Stimulated activated CD4-positive, alpha-beta T cell treated with anti-CD3 and anti-CD28 coated beads, Interleukin-4, amount 100 ng/mL, for 24 hours (primary cell): ENCODE measurements around the gene DIO3.
"Not testable (repeated sequence)": the region's sequence is repeated elsewhere in the genome, so short reads cannot be mapped to it uniquely, and the experiment has no call there.

Source experiments
- DNase-seq: peaks from one replicate; pipeline ENCODE4 v3.0.0-alpha.2; 2020

Gene DIO3

DNA sequence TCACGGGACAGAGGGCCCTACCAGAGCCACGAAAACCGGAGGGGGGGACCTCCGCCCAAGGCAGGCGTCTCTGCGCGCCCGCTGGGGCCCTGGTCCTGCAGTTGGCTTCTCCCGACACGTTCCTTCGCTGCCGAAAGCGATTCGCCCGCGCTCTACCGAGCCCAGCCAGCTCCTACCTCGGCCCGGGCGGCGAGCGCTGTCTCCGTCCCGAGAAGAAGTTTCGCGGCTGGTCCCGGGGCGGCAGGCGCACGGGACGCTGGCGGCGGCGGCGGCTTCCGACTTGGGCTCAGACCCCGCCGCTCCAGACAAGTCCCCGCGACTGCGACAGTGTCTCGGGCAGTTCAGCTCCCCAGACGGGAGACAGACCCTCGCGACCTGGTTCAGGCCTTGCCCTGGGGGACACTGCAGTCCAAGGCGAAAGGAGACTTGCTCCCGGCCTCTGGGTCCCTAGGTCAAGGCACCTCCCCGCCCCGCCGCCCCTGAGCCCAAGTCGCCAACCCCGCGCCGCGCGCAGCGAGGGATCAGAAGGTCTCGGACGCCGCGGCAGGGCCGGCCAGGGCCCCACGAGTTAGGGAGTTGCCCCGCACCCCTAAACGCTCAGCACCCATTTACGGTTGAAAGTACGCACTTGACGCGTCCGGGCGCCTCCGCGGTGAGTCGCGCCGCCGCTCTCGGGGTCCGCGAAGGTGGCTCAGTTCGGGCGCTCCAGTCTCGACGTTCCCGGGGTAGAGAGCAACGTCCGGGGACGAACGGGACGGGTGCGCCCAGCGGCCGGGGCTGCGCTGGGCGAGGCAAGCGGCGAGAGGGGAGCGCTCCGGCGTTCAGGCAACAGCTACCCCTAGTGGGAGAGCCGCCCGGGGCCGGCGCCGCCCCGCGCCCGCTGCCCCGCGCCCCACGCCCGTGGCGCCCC lies 1.4 kb upstream of the DIO3 start:
- no peak for DNase-seq

DNA sequence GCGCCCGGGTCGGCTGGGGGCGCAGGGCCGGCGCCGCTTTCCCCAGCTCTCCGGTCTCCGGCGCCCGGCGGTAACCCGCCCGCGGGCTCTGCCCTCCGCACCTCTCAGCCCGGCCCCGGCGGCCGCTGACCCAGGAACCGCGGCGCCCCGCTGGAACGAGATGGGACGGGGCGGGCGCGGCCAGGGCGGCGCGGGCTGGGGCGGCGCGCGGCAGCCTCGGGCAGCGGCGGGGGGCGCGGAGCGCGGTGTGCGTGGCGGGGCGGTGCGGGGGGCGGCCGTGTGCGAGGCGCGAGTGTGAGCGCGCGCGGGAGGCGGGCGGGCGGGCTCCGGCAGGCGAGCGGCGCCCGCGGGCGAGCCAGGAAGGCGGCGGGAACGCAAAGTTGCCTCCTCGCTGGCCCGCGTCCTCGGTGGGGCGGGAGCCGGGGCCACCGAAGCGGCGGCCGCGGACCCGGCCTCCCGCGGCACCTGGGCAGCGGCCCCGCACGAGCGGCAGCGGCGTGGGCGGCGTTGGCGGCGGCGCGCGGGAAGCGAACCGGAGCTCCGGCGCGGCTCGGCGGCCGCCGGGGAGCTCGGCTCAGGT lies 671 bp upstream of the DIO3 start:
- no peak for DNase-seq

DNA sequence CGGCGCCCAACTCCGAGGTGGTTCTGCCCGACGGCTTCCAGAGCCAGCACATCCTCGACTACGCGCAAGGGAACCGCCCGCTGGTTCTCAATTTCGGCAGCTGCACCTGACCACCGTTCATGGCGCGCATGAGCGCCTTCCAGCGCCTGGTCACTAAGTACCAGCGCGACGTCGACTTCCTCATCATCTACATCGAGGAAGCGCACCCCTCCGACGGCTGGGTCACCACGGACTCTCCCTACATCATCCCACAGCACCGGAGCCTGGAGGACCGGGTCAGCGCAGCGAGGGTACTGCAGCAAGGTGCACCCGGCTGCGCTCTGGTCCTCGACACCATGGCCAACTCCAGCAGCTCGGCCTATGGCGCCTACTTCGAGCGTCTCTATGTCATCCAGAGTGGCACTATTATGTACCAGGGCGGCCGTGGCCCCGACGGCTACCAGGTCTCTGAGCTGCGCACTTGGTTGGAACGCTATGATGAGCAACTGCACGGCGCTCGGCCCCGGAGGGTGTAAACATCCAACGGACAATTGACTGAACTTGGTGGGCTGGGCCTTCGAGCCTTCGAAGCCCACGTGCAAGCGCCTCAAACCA lies 699 bp downstream of the DIO3 start:
- DNase-seq, result no peak

DNA sequence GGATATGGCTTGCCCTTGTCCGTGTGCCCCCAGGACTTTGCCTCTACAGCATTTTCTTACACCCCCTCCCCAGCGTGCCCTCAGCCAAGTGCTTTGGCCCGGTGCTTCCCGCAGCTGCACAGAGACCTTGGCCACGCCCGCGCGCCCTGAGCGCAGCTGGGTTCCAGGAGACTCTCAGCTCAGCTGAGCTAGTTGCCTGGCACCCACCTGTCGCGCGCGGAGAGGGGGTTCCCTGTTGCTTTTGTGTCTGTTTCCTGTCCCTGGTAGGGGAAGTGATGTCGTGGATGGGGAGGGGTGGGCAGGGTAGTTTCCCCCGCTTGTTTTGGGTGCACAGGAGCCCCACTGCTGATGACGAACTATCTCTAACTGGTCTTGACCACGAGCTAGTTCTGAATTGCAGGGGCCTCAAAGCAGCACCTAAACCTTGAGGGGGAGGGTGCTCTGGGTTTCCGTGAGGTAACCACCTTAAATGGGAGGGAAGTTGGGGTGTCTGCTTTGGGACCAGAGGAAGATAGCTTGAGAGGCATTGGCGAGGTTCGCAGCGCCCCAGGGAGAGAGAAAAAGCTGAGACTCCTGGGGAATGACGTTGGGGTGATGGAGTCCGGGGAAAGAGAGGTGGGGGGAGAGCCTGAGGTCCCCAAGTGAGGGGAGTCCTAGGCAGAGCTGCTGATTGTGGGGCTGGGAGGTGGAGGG lies 1.5 kb downstream of the DIO3 start:
- no peak for DNase-seq

DNA sequence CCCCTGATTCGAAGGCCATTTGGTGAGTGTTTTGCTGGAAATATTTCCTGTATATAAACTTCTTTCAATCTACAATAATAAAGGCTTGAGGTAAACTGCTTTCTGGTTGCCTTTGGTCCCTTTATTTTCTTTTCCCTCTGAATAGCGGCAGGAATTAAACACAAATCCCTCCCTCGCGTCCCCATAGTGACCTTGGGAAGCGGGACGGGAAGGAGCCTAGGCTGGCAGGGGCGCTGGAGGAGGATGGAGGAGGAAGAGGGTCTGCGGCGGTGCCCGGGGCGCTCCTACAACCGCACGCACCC lies 2.0 kb downstream of the DIO3 start:
- no peak for DNase-seq

DNA sequence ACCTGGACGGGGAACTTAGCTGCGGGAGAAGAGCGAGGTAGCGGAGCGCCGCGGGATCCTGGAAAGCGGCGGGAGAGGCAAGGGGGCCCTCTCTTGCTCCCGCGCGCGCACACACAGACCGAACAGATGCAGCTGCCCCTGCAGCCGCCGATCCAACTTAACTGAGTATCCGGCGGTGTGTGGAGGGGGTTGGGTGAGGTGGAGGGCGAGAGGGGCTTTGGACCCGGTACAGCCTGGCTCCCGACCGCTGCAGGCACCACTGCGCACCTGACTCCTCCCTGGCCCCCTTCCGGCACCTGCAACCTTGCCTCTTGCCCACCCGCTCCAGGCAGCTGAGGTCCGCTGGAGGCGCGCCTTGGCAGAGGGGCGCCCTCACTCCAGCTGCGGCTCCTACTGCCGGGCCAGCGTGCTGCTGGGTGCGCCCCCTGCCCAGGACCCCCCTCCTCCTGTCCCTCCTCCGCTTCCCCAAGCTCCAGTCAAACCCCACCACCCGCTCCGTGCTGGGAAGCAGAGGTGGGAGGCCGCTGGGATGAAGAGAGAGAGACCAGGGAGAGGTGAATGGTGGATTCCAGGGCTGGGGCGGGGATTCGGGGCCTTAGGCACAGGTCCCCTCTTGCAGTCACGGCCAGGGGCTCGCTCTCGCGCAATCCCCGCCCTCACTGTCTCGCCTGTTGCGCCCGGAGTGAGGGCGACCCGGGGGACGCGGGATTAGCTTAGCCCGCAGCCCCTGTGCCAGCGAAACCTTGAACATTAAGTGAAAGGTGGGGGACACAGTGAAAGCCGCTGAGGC lies 2.6 kb downstream of the DIO3 start:
- no peak for DNase-seq

DNA sequence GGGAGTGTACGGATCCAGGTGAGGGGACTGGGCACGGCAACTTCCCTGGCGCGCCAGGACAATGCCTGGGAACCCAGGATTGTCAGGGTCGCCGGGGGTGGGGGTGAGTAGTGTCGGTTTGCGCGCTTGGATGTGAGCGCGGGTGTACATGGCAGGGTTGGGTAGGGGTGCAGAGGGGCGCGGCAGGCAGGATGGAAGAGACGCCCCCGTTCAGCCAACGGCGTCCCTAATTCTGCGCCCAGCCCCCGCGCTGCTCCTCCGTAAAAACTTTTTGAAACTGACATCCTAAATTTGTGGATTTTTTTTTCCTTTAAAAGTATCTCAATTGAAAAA lies 3.1 kb downstream of the DIO3 start:
- DNase-seq, result no peak

DNA sequence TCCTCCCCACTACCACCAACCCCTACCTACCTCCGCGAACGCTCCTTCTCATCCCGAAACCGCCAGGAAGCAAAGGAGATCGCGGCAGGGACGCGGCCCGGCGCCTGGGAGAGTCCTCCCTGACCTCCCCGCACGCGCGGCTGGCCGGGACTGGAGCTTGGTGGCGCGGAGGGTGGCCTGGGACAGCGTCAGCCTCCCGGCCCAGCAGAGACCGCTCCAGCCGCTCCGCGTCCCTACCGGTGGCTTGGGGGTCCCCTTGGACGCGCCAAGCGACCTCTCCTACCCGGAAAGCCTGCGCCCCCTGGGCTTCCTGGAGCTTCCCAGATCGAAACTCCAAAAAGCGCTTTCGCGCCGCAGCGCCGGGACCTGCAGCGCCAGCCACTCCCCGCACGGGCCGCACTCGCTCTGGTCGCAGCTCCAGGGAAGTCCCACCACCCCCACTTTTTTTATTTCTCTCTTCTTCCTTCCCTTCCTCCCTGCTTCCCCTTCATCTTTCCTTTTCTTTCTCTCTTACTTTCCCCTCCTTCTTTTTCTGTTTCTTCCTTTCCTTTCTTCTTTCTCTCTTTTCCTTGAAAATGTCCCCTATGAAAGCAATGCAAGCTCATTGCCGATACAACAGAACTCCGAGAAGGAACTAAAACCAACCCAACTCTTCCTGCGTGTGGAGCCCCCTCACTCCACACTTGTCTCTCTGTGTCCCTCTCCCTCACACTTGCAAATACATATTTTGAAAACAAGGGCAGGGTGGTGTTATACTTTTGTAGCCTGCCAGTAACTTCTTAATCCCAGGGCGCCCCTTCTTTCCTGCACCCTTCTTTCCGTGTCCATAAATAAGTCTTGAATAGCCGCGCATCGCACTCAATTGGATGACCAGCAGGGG lies 3.8 kb downstream of the DIO3 start:
- no peak for DNase-seq

DNA sequence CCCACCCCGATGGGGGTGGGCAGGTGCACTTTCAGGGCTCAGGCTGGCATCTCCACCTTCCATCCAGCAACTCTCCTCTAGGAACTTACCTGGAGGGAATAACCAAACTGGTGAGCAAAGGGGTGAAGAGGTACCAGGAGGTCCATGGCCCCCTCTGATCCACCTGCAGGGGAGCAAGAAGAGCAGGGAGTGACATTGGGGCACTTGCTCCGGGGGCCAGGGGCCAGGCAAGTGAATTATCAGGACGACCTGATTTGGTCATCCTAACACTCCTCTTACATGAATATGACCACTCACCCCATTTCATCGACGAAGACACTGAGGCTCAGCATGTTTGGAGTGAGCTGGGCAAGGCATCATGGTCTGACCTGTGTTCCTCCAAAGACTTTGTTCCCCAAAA lies 6.0 kb downstream of the DIO3 start:
- no peak for DNase-seq

DNA sequence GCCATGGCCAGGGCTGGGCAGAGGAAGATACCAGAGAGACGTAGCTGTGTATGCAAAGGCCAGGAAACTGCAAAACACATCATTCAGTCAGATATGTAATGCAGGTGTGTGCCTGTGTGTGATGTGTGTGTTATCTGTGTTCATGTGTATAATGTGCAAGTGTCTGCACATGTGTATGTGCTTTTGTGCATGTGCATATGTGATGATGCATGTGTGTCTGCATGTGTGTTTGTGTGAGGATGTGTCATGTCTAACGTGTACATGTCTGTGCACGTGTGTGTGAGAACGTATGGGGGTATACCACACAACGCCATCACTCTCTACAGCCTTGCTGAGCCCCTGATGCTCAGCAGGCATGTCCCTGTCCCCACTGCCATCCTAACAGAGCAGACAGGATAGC lies 9.7 kb downstream of the DIO3 start:
- no peak for DNase-seq

DNA sequence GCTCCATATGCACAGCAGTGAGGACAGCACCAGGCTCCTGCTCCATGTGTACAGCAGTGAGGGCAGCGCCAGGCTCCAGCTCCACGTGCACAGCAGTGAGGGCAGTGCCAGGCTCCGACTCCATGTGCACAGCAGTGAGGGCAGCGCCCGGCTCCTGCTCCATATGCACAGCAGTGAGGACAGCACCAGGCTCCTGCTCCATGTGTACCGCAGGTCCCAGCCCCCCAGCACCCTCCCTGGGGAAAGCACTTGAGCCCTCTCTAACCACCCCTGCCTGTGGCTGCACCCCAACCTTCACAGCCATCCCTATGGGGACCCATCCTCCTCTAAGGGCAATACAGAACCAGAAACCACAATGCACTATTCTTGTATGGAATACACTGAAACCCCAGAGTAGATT lies 11.2 kb downstream of the DIO3 start:
- DNase-seq, result not testable (repeated sequence)

DNA sequence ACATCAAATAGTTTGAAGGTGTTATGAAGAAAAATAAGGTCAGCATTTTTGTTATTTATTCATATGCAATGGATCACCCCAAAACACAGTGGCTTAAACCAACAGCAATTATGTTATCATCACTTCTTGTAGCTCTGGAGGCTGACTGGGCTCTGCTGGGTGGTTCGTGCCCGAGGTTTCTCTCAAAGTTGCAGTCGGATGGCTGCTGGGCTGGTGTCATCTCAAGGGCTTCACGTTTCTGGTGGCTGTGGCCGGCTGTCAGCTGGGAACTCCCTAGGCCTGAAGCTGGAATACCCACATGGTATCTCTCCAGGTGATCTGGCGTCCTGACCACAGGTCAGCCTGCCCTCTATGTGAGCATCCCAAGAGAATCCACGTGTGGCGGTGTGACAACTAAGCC lies 12.0 kb downstream of the DIO3 start:
- DNase-seq, result no peak

DNA sequence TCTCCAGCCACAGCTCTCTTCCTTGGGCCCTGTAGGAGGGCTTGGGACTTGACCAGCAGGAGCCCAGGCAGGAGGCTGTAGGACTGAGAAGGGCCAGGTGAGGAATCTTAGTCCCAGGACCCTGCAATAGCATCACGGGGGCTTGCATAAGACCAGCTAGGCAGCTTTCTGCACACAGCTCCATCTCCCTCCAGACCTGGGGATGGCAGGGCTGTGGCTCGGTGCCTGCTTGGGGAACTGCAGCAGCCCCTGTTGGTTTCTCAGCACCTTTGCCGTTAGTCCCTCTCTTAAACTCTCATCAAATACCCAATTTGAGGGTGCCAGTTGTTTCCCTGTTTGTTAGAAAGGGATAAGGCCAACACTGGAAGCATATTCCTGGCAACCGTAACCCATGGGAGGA lies 14.3 kb downstream of the DIO3 start:
- no peak for DNase-seq

DNA sequence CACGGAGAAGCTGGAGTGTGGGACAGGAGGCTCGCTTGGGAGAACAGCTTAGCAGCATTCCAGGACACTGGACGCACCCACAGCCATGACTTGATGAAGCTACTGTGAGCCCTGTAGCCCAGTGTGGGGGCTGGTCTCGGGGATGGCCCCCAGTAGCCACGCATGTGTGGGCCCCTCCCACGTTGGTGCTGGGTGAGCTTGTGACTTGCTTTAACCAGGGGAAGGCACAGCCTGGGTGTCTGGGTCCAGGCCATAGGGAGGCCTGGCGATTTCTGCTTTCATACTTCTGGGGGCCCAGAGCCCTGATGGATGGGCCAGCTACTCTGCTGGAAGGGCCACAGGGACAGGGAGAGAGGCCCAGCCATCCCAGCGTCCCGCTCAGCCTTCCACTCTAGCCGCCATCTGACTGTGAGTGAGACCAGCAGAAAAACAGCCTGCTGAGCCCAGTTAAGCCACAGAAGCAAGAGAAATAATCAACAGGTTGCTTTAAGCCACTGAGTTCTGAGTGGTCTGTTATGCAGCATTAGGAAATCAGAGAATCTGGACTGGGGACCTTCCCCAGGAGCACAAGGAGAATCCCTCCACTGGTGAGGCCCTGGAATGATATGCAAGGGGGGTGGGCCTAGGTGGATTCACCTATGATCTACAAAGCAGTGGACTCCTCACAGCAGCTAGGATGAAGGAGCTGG lies 16.1 kb downstream of the DIO3 start:
- no peak for DNase-seq

DNA sequence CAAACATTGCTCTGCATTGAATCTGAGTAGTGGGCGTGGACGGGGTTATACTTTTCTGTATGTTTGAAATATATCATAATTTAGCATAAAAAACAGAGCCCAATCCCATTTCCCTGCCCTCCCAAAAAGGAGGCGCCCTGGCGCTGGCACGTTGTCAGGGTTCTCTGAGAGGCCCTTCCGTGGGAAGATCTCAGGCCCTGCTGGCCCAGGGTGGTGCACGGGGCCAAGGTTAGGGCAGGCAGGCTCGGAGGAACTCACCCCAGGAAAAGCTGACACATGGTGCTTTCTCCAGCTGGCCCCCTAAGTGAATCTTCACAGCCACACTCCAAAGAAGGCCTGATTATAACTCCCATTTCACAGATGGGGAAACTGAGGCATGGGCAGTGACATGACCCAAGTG lies 17.2 kb downstream of the DIO3 start:
- DNase-seq, result no peak

DNA sequence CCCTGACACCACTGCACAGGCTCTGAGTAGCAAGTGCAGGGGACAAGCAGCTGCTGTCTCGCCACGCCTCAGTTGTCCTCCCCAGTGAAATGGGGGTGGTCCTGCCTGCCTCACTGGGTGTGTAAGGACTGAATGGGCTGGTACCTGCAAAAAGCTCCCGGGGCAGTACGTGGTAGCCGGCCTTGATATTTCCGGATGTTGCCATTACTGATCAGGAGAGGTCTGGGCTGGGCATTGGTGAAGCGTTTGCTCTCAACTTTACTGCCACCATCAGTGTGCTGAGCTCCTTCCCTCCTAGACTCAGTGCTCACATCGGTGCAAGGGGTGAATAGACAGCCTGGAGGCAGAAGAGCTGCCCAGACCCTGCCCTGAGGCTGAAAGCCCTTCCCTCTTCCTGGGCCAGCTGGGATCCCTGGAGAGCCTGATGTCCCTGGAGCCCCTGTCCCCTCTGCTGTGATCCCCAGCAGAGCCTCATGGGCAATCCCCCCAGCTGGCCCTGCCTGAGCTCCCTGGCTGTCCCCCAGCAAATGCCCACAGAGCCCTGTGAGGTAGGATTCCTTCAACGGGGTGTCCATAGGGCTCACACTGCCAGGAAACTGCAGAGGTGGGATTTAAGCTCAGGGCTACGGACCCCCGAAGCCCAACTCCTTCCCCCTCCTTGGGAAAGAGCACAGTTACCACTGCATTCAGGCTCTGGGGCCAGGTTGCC lies 18.2 kb downstream of the DIO3 start:
- no peak for DNase-seq

DNA sequence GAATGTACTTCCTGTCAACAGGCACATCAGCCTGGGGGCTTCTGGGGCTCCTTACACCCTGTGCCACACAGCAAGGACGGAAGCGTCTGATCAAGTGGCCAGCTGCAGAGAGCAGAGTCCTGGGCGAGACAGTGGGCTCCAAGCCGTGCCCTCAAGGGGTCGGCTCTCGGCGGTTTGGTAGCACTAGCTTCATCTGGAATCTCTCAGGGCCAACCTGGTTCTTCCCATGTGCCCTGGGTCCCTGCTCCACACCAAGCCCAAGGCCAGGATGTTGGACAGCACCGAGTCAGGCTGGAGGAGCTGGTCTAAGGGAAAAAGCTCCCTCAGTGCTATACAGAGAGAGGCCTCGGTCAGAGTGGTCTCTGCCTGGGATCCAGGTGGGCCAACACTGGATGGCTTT lies 20.5 kb downstream of the DIO3 start:
- no peak for DNase-seq

DNA sequence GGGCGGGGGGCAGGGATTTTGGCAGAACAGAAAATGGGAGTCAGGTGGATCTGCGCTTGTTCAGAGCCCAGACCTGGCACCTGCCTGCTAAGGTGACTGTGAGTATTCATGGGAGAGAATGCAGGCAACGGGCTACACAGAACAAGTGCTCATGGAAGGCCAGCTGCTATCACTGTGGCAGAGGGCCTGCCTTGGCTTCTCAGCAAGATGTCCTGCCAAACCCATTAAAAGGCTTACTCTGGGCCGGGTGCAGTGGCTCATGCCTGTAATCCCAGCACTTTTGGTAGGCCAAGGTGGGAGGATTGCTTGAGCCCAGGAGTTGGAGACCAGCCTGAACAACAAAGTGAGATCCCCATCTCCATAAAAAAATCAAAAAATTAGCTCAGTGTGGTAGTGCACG lies 21.0 kb downstream of the DIO3 start:
- DNase-seq, result no peak

DNA sequence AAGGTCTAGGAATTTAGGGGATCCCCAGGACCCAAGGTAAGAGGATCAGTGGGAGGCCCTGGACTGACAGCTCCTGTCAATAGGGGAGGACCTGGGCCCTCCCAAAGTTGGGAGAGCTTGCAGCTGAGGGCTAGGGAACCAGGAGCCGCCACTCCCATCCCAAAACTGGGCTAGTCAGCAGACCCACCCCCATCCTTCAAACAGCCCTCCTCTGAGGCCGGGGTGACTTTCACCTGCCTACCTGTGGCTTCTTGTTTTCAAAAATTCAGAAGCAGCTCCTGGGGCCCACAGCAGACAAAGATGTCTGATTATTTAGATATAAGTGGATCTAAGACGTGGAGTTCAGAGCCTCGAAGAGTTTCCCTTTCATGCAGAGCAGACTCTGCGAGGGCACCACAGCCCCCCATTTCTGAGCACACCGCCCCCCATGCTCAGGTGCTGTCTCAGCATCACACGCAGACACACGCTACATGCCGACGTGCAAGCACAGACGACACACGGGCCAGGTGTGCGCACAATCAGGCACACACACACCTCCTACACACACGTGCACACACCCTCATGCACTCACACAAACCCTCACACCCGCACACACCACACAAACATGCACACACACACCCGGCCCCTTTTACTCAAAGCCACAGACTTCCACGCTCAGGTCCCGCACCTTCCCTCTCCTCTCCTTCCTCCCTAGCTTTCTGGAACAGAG lies 21.9 kb downstream of the DIO3 start:
- DNase-seq, result no peak

DNA sequence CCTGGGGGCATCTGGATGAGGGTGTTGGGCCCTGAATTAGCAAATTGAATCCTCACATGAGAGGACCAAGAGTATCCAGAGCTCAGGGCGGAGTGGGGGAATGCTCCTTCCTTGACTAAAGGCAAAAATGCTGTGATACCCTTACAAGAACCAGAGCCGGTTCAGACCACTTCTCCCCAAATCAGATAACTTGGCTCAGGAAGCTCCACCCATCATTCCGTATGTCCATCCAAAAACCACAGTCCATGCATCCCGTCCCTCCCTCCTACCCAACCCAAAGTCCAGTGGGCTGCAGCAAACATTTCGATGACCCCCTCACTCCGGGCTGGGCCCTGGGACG lies 22.4 kb downstream of the DIO3 start:
- no peak for DNase-seq
